OCI-LY3 (cell line): ENCODE measurements around the gene EHBP1.

Experiments
- H2AFZ ChIP-seq: fragments of 200-600, 300-600 bp; shearing (Covaris generic); 2 replicates; pipeline ENCODE4 v1.6.0; 2014; ENCODE audit warnings: antibody characterized with exemption, low read depth, low read length
- H3K27ac ChIP-seq: fragments of 200-600, 300-600 bp; sonication (generic); 2 replicates; pipeline ENCODE4 v1.5.1; 2014; ENCODE audit warnings: mild to moderate bottlenecking, low read length, moderate library complexity, mixed read lengths
- H3K27me3 ChIP-seq: fragments of 200-600, 300-600 bp; sonication (generic); 2 replicates; pipeline ENCODE4 v1.6.1; 2014; ENCODE audit warnings: low read depth, low read length, mixed read lengths
- H3K36me3 ChIP-seq: fragments of 200-600, 300-600 bp; sonication (generic); replicated peaks from 2 replicates; pipeline ENCODE3; 2014; ENCODE audit warnings: low read depth, low read length, mixed read lengths
- H3K4me1 ChIP-seq: fragments of 300-600, 200-600 bp; sonication (generic); 2 replicates; pipeline ENCODE4 v1.6.1; 2014; ENCODE audit warnings: low read length, mixed read lengths
- H3K4me2 ChIP-seq: fragments of 200-600, 300-600 bp; sonication (generic); 2 replicates; pipeline ENCODE4 v1.6.1; 2014; ENCODE audit warnings: low read length, mixed read lengths
- H3K4me3 ChIP-seq: fragments of 300-600, 200-600 bp; sonication (generic); 2 replicates; pipeline ENCODE4 v1.5.1; 2014; ENCODE audit warnings: antibody characterized with exemption, mild to moderate bottlenecking, low read length, moderate library complexity
- H3K79me2 ChIP-seq: fragments of 300-600, 200-600 bp; shearing (Covaris generic); 2 replicates; pipeline ENCODE4 v1.6.1; 2014; ENCODE audit warnings: mild to moderate bottlenecking, low read length, mixed read lengths
- H3K9ac ChIP-seq: fragments of 300-600, 200-600 bp; shearing (Covaris generic); 2 replicates; pipeline ENCODE4 v1.6.0; 2014; ENCODE audit warnings: mild to moderate bottlenecking, low read length, moderate library complexity
- H3K9me3 ChIP-seq: fragments of 200-600, 300-600 bp; shearing (Covaris generic); 2 replicates; pipeline ENCODE4 v1.6.1; 2014; ENCODE audit warnings: low read length, mixed read lengths; ENCODE audit not compliant: insufficient read depth
- H4K20me1 ChIP-seq: fragments of 200-600, 300-600 bp; sonication (generic); 2 replicates; pipeline ENCODE4 v1.6.1; 2016; ENCODE audit warnings: low read length, mixed read lengths; ENCODE audit not compliant: insufficient read depth
- EZH2phosphoT487 ChIP-seq: fragments of 200-600 bp; shearing (Covaris generic); IDR thresholded peaks from 2 replicates; pipeline ENCODE4 v1.6.1; 2018; ENCODE audit warnings: antibody characterized with exemption, mixed run types, low read depth
- TF ChIP-seq, protein P1 (sequence below): fragments of 200-600, 300-600 bp; sonication (generic); IDR thresholded peaks from 2 replicates; pipeline ENCODE4 v1.5.1; 2014; ENCODE audit warnings: antibody characterized with exemption, low read length, low read depth

EHBP1 gene

DNA sequence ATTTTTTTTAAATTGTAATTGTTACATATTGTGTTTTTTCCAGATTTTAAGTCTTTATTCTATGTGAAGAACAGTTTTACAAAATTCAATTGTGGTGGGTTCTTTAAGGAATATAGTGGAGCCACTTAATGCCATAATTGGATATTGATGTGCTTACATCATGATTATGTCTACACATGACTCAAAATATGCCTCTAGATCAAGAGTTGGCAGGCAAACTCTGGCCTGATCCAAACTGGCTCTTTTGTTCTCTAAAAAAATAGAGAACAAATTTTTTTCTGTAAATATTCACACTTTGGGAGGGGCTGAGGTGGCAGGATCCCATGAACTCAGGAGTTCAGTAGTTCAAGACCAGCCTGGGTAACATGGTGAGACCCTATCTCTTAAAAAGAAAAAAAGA is 8.3 kb downstream of the EHBP1 start:
- no peak overlapping the region for H3K4me2 ChIP-seq
- H3K9ac ChIP-seq: no peak overlapping the region
- no peak overlapping the region for H3K4me3 ChIP-seq
- H3K36me3 ChIP-seq: peaks cover 32% of the 10 kb centered on the region
- H3K9me3 ChIP-seq: no peaks in the 10 kb centered on the region
- H3K27ac ChIP-seq: no peak overlapping the region
- H3K27me3 ChIP-seq: no peaks in the 10 kb centered on the region
- no peak overlapping the region for H2AFZ ChIP-seq
- no peaks in the 10 kb centered on the region for H4K20me1 ChIP-seq
- TF ChIP-seq, protein P1, sequence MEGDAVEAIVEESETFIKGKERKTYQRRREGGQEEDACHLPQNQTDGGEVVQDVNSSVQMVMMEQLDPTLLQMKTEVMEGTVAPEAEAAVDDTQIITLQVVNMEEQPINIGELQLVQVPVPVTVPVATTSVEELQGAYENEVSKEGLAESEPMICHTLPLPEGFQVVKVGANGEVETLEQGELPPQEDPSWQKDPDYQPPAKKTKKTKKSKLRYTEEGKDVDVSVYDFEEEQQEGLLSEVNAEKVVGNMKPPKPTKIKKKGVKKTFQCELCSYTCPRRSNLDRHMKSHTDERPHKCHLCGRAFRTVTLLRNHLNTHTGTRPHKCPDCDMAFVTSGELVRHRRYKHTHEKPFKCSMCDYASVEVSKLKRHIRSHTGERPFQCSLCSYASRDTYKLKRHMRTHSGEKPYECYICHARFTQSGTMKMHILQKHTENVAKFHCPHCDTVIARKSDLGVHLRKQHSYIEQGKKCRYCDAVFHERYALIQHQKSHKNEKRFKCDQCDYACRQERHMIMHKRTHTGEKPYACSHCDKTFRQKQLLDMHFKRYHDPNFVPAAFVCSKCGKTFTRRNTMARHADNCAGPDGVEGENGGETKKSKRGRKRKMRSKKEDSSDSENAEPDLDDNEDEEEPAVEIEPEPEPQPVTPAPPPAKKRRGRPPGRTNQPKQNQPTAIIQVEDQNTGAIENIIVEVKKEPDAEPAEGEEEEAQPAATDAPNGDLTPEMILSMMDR: no peak
- no peak for TF ChIP-seq EZH2phosphoT487
- H3K4me1 ChIP-seq: no peaks in the 10 kb centered on the region
- H3K79me2 ChIP-seq: no peaks in the 10 kb centered on the region; the same call in 1 of the 2 replicates

DNA sequence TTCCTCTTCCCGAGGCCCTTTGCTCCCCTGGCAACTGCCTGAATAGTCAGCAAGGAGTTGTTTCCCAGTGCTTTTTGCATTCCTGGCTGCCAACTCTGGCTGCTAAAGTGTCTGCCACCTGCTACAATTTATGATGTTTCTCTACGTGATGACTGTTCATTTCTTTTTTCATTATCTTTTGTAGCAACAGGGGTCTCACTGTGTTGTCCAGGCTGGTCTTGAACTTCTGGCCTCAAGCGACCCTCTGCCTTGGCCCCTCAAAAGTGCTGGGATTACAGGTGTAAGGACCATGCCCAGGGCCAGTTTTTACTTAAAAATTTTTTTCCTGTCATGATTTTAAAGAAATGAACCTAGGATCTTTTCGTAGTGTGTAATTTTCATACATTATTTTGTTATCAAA is 11.3 kb downstream of the EHBP1 start:
- H3K9ac ChIP-seq: no peak overlapping the region
- no peak overlapping the region for H3K4me2 ChIP-seq
- no peak for TF ChIP-seq EZH2phosphoT487
- TF ChIP-seq, protein P1: no peak
- H3K9me3 ChIP-seq: no peaks in the 10 kb centered on the region
- H3K27ac ChIP-seq: no peak overlapping the region
- peaks cover 15% of the 10 kb centered on the region for H3K36me3 ChIP-seq
- H2AFZ ChIP-seq: no peak overlapping the region
- H3K79me2 ChIP-seq: peaks cover 5% of the 10 kb centered on the region; the same call in 1 of the 2 replicates
- H4K20me1 ChIP-seq: 0 out of 2 replicates have a peak, but pooled peaks cover 3% of the 10 kb centered on the region
- no peaks in the 10 kb centered on the region for H3K27me3 ChIP-seq
- H3K4me1 ChIP-seq: no peaks in the 10 kb centered on the region
- H3K4me3 ChIP-seq: no peak overlapping the region

DNA sequence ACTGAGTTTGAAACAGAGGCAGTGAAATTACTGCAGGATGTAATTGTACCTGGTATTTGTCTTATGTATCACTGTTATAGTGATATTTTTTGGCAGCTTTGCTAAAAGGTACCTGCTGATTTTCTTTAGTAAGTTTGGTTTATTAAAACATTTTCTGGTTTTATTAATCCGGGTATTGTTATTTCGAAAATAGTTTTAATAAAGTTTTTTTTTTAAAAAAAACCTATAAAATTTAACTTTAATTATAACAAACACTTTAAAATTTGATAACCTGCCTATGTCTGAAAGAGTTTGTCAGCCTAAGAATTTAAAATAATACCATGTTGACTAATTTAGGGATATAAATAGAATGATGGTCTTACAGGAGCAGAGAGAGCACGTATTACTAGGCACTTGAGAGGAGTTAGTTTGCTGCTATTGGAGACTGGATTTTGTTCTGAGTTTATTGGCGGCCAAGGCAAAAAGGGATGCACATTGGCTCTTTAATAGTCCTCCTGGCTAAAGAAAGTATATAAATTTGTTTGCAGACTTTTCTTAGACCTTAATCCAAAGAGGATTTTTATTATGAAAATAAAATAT is 12.1 kb downstream of the EHBP1 start:
- Histone ChIP-seq H3K36me3 (peaks cover 10% of the 10 kb centered on the region), H3K4me3 (no peak overlapping the region), H3K27ac (no peak overlapping the region), H4K20me1 (0 out of 2 replicates have a peak, but pooled peaks cover 3% of the 10 kb centered on the region), H3K4me1 (no peaks in the 10 kb centered on the region), H3K9ac (no peak overlapping the region), H3K79me2 (peaks cover 8% of the 10 kb centered on the region; the same call in 1 of the 2 replicates), H2AFZ (no peak overlapping the region), H3K9me3 (no peaks in the 10 kb centered on the region), H3K4me2 (no peak overlapping the region), H3K27me3 (no peaks in the 10 kb centered on the region)
- no peak for TF ChIP-seq EZH2phosphoT487
- TF ChIP-seq, protein P1: no peak

DNA sequence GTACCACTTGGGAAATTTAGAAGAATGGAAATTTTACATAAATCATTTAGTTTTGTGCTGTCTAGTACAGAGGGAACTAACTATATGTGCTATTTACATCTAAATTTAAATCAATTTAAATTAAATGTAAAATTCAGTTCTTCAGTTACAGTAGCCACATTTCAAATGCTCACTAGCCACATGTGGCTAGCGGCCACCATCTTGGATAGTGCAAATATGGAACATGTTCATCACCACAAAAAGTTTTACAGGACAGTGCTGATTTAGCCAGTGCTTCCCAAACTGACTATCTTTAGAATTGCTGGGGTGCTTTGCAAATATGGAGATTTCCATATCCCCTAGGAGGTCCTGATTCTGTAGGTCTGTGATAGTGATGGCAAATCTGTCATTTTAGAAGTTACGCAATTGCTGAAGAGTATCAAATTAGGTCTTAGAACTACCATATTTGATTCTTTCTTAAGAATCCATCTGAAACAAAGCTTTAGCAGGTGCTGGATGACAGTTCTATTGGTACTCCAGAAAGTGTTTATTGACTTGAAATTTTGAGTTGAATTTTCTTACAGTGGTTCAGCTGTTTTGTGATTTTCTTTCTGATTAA is 12.8 kb downstream of the EHBP1 start:
- H3K79me2 ChIP-seq: peaks cover 10% of the 10 kb centered on the region; the same call in 1 of the 2 replicates
- 0 out of 2 replicates have a peak, but pooled peaks cover 3% of the 10 kb centered on the region for H4K20me1 ChIP-seq
- no peak for TF ChIP-seq EZH2phosphoT487
- TF ChIP-seq, protein P1: no peak
- H3K4me2 ChIP-seq: no peak overlapping the region
- H3K27me3 ChIP-seq: no peaks in the 10 kb centered on the region
- H3K36me3 ChIP-seq: peaks cover 12% of the 10 kb centered on the region
- no peaks in the 10 kb centered on the region for H3K4me1 ChIP-seq
- no peak overlapping the region for H3K27ac ChIP-seq
- no peak overlapping the region for H3K4me3 ChIP-seq
- no peaks in the 10 kb centered on the region for H3K9me3 ChIP-seq
- H2AFZ ChIP-seq: no peak overlapping the region
- H3K9ac ChIP-seq: no peak overlapping the region
